H1 (cell line): ENCODE data around the gene MICU1.

ENCODE experiments used
- EZH2 ChIP-seq: fragments of 200-600 bp; sonication (generic); IDR thresholded peaks from 2 replicates; pipeline ENCODE4 v1.7.1; 2012; ENCODE audit warnings: low read depth, mild to moderate bottlenecking, moderate library complexity, low read length, inconsistent platforms; ENCODE audit not compliant: severe bottlenecking
- TCF12 ChIP-seq: IDR thresholded peaks from 2 replicates; pipeline ENCODE4 v1.6.1; 2011; ENCODE audit warnings: low read depth, mild to moderate bottlenecking, low read length
- TF ChIP-seq, protein P1 (sequence below), 3 experiments: IDR thresholded peaks; 1 replicate in 2 of 3; 2 replicates in 1 of 3; pipeline versions ENCODE4 v1.5.1 to v1.6.1; 2011; ENCODE audit warnings: low read length in 3 of 3, mild to moderate bottlenecking in 3 of 3, inconsistent platforms in 2 of 3, low read depth in 1 of 3, moderate library complexity in 1 of 3; ENCODE audit not compliant: insufficient read depth in 1 of 3; ENCODE audit errors: control extremely low read depth in 1 of 3

DNA sequence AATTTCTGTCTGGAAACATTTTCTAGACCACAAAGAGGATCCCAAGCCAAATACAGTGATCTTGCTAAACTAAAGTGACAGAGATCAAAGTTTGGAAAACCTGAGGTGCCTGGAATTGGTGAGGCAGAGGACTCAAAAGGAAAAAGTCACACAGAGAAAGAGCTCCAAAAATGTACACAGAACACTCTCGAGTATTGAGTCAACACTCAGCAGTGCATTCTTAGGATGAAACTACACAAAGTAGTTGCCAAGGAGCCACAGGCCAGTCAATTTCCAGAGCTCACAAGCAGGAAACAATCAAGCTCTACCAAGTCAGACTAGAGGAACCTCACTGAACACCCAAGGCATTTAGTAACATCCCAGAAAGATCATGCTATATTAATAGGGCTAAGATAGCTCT lies 61.3 kb downstream of the MICU1 start:
- no peak for TF ChIP-seq EZH2
- no peak for TF ChIP-seq TCF12
- TF ChIP-seq, protein P1, sequence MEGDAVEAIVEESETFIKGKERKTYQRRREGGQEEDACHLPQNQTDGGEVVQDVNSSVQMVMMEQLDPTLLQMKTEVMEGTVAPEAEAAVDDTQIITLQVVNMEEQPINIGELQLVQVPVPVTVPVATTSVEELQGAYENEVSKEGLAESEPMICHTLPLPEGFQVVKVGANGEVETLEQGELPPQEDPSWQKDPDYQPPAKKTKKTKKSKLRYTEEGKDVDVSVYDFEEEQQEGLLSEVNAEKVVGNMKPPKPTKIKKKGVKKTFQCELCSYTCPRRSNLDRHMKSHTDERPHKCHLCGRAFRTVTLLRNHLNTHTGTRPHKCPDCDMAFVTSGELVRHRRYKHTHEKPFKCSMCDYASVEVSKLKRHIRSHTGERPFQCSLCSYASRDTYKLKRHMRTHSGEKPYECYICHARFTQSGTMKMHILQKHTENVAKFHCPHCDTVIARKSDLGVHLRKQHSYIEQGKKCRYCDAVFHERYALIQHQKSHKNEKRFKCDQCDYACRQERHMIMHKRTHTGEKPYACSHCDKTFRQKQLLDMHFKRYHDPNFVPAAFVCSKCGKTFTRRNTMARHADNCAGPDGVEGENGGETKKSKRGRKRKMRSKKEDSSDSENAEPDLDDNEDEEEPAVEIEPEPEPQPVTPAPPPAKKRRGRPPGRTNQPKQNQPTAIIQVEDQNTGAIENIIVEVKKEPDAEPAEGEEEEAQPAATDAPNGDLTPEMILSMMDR (IDR thresholded peaks at IDR 0.05; ENCODE audit: control extremely low read depth in 1 of 3, insufficient read depth in 1 of 3, low read depth in 1 of 3, low read length in 3 of 3): no peak
